ENCODE data around the gene TAF7L. TPM values are rescaled to one million over a fixed set of nuclear protein-coding genes. Genes with fewer than 3 reads are reported as not detected.

Gene TAF7L
- total and polyA plus RNA-seq, 2 of the 13 experiments (the other 11 are each of a cell fraction or from before 2014, with no cell fraction given): 0.05 TPM; not detected in 1

GRCh38 chrX:101258259-101258581, 32.9 kb downstream of the TAF7L start (continued):
- TF ChIP-seq ZNF770 (CRISPR knock-in tag; IDR thresholded peaks at IDR 0.05) (no peak), ZNF550 (CRISPR knock-in tag; IDR thresholded peaks at IDR 0.05; ENCODE audit: borderline replicate concordance) (no peak), RNF219 (CRISPR knock-in tag; IDR thresholded peaks at IDR 0.05) (no peak), ZNF264 (CRISPR knock-in tag; IDR thresholded peaks at IDR 0.05) (no peak), HNRNPK (IDR thresholded peaks at IDR 0.05; ENCODE audit: low read depth, low read length, poor library complexity, severe bottlenecking) (no peak), TEF (CRISPR knock-in tag; IDR thresholded peaks at IDR 0.05) (no peak), FOSL2 (CRISPR knock-in tag; IDR thresholded peaks at IDR 0.05) (no peak), ZMYM4 (CRISPR knock-in tag; IDR thresholded peaks at IDR 0.05) (no peak), MED13 (CRISPR knock-in tag; IDR thresholded peaks at IDR 0.05) (no peak), SATB2 (CRISPR knock-in tag; IDR thresholded peaks at IDR 0.05) (no peak), ZNF570 (CRISPR knock-in tag; IDR thresholded peaks at IDR 0.05; ENCODE audit: borderline replicate concordance) (no peak), PCBP2 (optimal IDR thresholded peaks at IDR 0.05; ENCODE audit: low read depth, low read length, poor library complexity, severe bottlenecking) (no peak), ZSCAN29 (CRISPR knock-in tag; conservative IDR thresholded peaks at IDR 0.05) (no peak), SP4 (CRISPR knock-in tag; IDR thresholded peaks at IDR 0.05) (no peak), FOXM1 (CRISPR knock-in tag; IDR thresholded peaks at IDR 0.05) (no peak)

Data from HepG2 (cell line).